IPS DF 19.7 (cell line): Measurements from ENCODE around the gene ADCY2.

Experiments used
- DNase-seq: peaks from one replicate; pipeline ENCODE4 v3.0.0-alpha.2; 2013; ENCODE audit warnings: low read depth, low spot score

The ADCY2 gene

GRCh38 chr5:7741415-7742065 lies 345.6 kb downstream of the ADCY2 start:
- no peak for DNase-seq

GRCh38 chr5:7742241-7742656 lies 346.3 kb downstream of the ADCY2 start:
- no peak for DNase-seq

- DNase-seq, result peak; percentile 59
Observed at GRCh38 chr5:7745882-7746610, 350.1 kb downstream of the ADCY2 start.

DNA sequence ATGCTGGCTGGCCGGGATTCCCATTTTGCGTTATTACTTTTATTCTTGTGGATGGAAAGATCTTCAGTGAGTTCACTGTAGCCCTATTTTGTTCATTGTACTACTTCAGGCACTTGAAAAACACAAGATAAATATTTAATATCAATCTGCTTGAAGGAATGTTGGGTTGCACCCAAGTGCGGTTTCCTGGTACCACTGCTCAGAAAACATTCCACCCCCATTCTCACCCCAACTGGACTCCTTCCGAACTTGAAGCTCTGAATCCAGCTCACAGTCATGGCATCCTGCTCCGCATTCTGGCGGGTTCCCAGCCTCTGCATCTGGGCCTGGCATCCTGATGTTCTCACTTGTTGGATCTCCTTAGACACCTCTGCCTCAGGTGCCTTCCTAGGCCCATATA lies 351.8 kb downstream of the ADCY2 start:
- no peak for DNase-seq

DNA sequence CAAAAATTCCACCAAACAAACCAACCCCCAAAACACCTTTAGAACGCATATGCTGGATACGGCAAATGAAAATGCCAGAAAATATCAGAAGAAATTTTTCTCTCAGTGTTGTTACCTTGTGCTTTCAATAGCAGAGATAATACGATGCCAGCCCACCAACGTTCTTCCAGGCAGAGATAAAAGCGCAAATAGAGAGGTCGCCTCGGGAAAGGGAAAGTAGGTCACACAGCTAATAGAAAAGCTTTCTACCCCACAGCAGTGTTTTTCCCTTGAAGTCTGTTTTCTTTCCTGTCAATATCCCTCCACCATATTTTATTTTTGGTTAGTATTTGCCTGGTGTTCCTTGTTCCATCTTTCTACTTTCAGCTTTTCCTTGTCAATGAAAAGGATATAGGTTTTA lies 353.7 kb downstream of the ADCY2 start:
- no peak for DNase-seq

GRCh38 chr5:7751874-7752273 lies 355.9 kb downstream of the ADCY2 start:
- DNase-seq, result no peak

DNA sequence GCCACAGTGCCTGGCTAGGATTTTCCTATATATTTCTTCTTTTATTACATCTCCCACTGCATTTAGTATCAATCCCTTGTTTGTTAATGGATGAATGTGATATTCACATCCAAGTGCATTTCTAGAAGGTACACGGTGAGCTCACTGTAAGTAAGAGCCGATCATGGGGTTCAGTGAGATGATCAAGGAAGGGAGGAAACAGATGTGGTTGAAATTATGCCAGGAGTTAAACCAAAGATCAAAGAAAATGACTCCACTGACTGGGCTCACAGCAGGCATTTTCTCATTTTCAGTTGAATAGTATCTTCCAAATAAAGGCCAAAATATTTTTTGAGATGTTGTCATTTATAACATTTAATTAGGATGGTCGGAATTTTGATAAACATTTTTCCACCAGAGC lies 357.2 kb downstream of the ADCY2 start:
- DNase-seq, result no peak

DNA sequence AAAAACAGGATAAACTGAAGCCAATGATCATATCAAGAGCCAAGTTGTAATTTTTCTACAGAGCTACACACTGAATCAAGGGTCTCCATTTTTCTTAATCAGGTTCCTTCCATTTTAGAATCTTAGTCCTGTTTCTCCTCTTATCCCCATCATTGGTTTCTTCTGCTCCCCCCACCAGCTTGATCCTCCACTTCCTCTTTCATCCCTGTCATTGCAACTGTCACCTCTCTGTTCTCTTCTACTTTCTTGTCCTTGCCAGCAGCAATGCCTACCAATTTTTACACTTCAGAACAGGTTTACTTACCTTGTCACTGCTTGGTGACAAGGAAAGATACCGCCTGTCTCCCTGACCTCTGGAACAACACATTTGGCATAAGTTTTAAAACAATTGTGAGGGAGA lies 357.7 kb downstream of the ADCY2 start:
- DNase-seq, result no peak

DNA sequence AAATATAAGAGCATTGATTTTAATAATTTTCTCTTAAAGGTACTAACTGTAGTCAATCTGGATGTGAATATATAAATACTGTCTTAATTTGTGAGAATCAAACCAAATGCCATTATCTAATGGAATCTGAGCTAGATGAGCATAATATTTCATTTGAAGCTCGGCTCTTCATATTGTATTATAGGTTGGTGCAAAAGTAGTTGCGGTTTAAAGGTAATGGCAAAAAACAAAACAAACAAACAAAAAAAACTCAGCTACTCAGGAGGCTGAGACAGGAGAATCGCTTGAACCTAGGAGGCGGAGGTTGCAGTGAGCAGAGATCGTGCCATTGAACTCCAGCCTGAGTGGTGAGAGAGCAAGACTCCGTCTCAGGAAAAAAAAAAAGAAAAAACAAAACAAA lies 358.6 kb downstream of the ADCY2 start:
- DNase-seq, result no peak

GRCh38 chr5:7754997-7755596 lies 359.2 kb downstream of the ADCY2 start:
- peak; percentile 25 for DNase-seq

DNA sequence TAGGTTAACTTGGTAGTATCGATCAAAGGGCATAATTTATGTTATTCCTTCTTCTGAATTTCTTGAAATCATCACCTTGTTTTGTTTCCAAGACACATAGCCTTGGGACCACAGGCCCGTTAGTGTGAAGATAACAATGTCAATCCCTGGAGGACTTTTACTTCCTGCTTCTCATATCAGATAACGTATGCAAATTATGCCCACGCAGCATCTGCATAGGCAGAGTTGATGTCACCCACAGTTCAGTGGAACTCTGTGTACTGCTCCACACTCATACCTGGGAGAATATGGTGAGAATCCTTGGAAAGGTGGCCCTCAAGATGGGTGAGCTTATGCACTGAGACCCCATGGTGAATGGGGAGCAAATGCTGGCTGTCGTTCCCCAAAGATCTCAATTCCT lies 360.0 kb downstream of the ADCY2 start:
- DNase-seq, result no peak

DNA sequence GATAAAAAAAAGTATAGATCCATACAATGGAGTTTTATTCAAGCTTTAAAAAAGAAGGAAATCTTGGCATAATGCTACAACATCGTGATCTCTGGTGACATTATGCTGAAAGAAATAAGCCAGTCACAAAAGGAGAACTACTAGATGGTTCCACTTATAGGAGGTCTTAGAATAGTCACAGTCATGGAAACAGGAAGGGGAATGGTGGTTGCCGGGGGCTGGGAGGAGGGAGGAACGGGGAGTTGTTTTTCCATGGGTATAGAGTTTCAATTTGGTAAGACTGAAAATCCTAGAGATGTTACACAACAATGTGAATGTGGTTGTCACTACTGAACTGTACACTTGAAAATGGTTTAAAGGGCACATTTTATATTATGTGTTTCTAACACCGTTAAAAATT lies 360.5 kb downstream of the ADCY2 start:
- DNase-seq, result no peak

GRCh38 chr5:7759257-7759871 lies 363.4 kb downstream of the ADCY2 start:
- no peak for DNase-seq

DNA sequence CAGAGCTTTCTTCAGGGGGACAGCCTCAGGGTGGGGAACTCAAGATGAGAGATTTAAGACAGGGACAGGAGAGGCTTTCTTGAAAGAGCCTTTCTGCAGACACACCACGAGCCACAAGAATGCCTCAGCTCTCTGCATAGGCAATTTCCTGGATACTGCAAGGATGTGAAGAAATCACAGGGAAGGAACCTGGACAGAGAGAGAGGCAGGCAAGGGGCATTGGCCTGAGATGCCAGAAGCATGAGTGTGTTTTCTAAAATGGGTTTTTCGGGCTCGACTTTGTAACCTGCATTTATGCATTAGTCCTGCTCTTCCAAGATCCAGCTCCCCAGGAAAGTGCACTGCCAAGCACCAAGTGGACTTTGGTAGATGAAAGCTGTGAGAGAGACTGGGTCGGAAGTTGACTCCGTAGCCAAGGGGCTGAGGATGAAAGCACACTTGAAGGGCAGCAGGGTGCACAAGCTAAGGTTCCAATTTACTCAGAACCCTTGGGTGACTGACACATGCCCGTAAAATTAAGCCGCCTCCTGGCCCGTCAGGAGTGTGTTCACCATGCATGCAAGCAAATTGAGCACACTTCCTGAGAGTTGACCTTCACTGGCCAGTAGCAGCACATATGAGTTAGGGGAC lies 364.1 kb downstream of the ADCY2 start:
- DNase-seq, result no peak

- DNase-seq, result peak; percentile 20
Observed at GRCh38 chr5:7762267-7762666, 366.3 kb downstream of the ADCY2 start.

- DNase-seq, result no peak
Observed at GRCh38 chr5:7763621-7764072, 367.7 kb downstream of the ADCY2 start.

- no peak for DNase-seq
Observed at GRCh38 chr5:7764452-7764851, 368.5 kb downstream of the ADCY2 start.

GRCh38 chr5:7770436-7770835 lies 374.5 kb downstream of the ADCY2 start:
- no peak for DNase-seq

DNA sequence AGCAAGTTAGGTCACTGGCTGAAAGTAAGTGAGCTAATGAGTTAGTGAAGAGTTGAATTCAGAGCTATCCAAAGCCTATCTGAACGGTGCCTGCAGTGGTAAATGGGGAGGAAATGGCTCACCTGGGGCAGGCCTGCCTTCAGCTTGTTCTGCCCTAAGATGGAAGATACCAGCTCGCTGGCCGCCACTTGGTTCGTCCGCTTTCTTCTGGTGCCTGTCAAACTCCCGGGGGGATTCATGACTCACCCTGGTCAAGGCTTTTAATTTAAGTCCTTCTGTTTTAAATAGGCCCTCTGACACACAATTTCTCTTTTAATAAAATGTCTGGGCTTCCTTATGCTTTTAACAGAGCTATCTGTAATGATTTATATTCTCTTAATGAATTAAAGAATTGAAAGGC lies 376.2 kb downstream of the ADCY2 start:
- DNase-seq, result no peak

DNA sequence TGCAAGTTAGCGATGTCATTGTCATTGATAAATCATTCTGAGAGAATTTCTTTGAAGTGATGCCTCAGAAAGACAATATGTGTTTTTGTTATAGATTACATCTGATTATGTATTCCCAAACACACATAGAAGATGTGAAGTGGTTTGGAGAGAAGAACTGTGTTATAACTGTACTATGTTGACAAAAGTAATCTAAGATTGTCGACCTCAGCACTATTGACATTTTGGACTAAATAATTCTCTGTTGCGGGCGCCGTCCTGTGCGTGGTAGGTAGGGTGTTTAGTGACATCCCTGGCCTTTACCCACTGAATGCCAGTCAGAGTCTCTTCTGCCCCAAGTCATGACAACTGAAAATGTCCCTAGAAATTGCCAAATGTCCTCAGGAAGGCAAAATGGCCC lies 377.2 kb downstream of the ADCY2 start:
- no peak for DNase-seq

- DNase-seq, result no peak
Observed at GRCh38 chr5:7776442-7776841, 380.5 kb downstream of the ADCY2 start.
